GM12864 (cell line): ENCODE data around the gene FTH1.

ENCODE experiments used
- DNase-seq: peaks from one replicate; pipeline ENCODE4 v3.0.0-alpha.2; 2011; ENCODE audit warnings: low read depth
- H3K4me3 ChIP-seq: 2 replicates; pipeline ENCODE4 v1.5.1; 2011; ENCODE audit warnings: mild to moderate bottlenecking, low read depth, low read length, control low read depth
- TF ChIP-seq, protein P1 (sequence below): IDR thresholded peaks from 2 replicates; pipeline ENCODE4 v1.5.1; 2011; ENCODE audit warnings: low read depth, mild to moderate bottlenecking, moderate library complexity, low read length, control low read depth, inconsistent platforms; ENCODE audit errors: missing control alignments

The FTH1 gene

DNA sequence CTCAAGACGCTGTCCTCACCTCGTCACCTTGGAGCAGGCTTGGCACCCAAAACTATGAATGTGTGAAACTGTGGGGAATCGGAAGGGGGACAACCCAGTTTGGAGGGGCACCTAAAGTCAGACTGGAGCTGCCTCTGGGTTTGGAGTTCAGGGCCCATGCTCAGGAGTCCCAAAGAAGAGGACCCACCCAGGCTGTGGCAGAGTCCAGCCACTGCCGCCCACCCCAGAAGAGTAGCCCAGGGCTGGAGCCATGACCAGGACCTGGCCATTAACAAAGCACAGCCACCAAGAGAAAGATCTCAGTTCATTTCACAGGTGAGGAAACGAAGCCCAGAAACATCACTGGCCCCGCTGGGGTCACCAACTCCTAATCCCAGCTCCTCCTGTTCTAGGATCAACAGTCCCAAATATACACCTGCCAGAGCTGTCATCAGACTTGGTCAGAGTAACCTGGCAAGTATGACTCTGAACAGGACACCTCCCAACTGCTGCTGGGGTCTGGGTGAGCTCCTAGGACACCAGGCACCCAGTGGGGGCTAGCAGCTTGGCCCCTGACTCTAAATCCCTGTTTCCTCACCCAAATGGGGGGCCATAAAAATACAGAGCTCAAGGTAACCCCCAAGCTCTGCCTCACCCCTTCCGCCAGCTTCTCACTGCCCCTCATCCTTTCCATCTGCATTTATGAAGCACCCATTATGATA, 52.8 kb downstream of the FTH1 start:
- TF ChIP-seq, protein P1, sequence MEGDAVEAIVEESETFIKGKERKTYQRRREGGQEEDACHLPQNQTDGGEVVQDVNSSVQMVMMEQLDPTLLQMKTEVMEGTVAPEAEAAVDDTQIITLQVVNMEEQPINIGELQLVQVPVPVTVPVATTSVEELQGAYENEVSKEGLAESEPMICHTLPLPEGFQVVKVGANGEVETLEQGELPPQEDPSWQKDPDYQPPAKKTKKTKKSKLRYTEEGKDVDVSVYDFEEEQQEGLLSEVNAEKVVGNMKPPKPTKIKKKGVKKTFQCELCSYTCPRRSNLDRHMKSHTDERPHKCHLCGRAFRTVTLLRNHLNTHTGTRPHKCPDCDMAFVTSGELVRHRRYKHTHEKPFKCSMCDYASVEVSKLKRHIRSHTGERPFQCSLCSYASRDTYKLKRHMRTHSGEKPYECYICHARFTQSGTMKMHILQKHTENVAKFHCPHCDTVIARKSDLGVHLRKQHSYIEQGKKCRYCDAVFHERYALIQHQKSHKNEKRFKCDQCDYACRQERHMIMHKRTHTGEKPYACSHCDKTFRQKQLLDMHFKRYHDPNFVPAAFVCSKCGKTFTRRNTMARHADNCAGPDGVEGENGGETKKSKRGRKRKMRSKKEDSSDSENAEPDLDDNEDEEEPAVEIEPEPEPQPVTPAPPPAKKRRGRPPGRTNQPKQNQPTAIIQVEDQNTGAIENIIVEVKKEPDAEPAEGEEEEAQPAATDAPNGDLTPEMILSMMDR = no peak
- DNase-seq = no peak
- H3K4me3 ChIP-seq = no peak overlapping the region
